Eye (tissue), 1 donor: ENCODE data around the gene MLXIPL.
"Not testable (repeated sequence)": the region's sequence is repeated elsewhere in the genome, so short reads cannot be mapped to it uniquely, and the experiment has no call there.

Source experiments
- DNase-seq: peaks from one replicate; pipeline ENCODE4 v3.0.0-alpha.2; 2015

MLXIPL gene

GRCh38 chr7:73645643-73646174 lies 21.4 kb upstream of the MLXIPL start:
- no peak for DNase-seq

- no peak for DNase-seq
Measured at GRCh38 chr7:73644688-73645286, 20.5 kb upstream of the MLXIPL start.

GRCh38 chr7:73642834-73643233 lies 18.5 kb upstream of the MLXIPL start:
- no peak for DNase-seq

- DNase-seq, result no peak
Measured at GRCh38 chr7:73638911-73639310, 14.6 kb upstream of the MLXIPL start.

GRCh38 chr7:73635428-73636200 lies 11.3 kb upstream of the MLXIPL start:
- no peak for DNase-seq

GRCh38 chr7:73633844-73634243 lies 9.5 kb upstream of the MLXIPL start:
- no peak for DNase-seq

GRCh38 chr7:73633323-73633722 lies 9.0 kb upstream of the MLXIPL start:
- DNase-seq, result no peak

- no peak for DNase-seq
Measured at GRCh38 chr7:73631558-73631957, 7.2 kb upstream of the MLXIPL start.

GRCh38 chr7:73628504-73628903 lies 4.2 kb upstream of the MLXIPL start:
- no peak for DNase-seq

- no peak for DNase-seq
Measured at GRCh38 chr7:73626814-73627213, 2.5 kb upstream of the MLXIPL start.

GRCh38 chr7:73625276-73625675 lies 954 bp upstream of the MLXIPL start:
- no peak for DNase-seq

- DNase-seq, result no peak
Measured at GRCh38 chr7:73624669-73625001, 313 bp upstream of the MLXIPL start.

- DNase-seq, result peak; percentile 36
Measured at GRCh38 chr7:73622909-73623797, 1.2 kb downstream of the MLXIPL start.

- DNase-seq, result no peak
Measured at GRCh38 chr7:73622527-73622908, 1.8 kb downstream of the MLXIPL start.

GRCh38 chr7:73621168-73622063 lies 2.9 kb downstream of the MLXIPL start:
- DNase-seq, result no peak

GRCh38 chr7:73619394-73619793 lies 4.9 kb downstream of the MLXIPL start:
- DNase-seq, result not testable (repeated sequence)

- DNase-seq, result no peak
Measured at GRCh38 chr7:73618538-73618937, 5.8 kb downstream of the MLXIPL start.

- not testable (repeated sequence) for DNase-seq
Measured at GRCh38 chr7:73617520-73617919, 6.8 kb downstream of the MLXIPL start.

GRCh38 chr7:73615886-73616285 lies 8.4 kb downstream of the MLXIPL start:
- DNase-seq, result no peak

GRCh38 chr7:73614937-73615336 lies 9.4 kb downstream of the MLXIPL start:
- DNase-seq, result not testable (repeated sequence)

- no peak for DNase-seq
Measured at GRCh38 chr7:73613954-73614735, 10.2 kb downstream of the MLXIPL start.
